BLaER1 (cell line): ENCODE data around the gene NDUFS2.

Source experiments
- H3K27ac ChIP-seq: shearing (Covaris generic); formaldehyde crosslinking; 2 replicates; pipeline ENCODE4 v1.8.1; 2022
- H3K27me3 ChIP-seq: shearing (Covaris generic); formaldehyde crosslinking; 2 replicates; pipeline ENCODE4 v1.8.1; 2022
- H3K36me3 ChIP-seq: shearing (Covaris generic); formaldehyde crosslinking; 2 replicates; pipeline ENCODE4 v1.8.1; 2022
- H3K4me1 ChIP-seq: shearing (Covaris generic); formaldehyde crosslinking; 2 replicates; pipeline ENCODE4 v1.8.1; 2022
- H3K4me2 ChIP-seq: shearing (Covaris generic); formaldehyde crosslinking; 2 replicates; pipeline ENCODE4 v1.8.1; 2022
- H3K4me3 ChIP-seq: shearing (Covaris generic); formaldehyde crosslinking; 2 replicates; pipeline ENCODE4 v1.8.1; 2022
- H3K9ac ChIP-seq: shearing (Covaris generic); formaldehyde crosslinking; 2 replicates; pipeline ENCODE4 v1.8.1; 2022
- H3K9me3 ChIP-seq: shearing (Covaris generic); formaldehyde crosslinking; 2 replicates; pipeline ENCODE4 v1.8.1; 2022
- H4K20me1 ChIP-seq: shearing (Covaris generic); formaldehyde crosslinking; 2 replicates; pipeline ENCODE4 v1.8.1; 2022
- Cebpa-rat ChIP-seq: shearing (Covaris generic); IDR thresholded peaks from 2 replicates; pipeline ENCODE4 v1.8.1; 2022

Gene NDUFS2

DNA sequence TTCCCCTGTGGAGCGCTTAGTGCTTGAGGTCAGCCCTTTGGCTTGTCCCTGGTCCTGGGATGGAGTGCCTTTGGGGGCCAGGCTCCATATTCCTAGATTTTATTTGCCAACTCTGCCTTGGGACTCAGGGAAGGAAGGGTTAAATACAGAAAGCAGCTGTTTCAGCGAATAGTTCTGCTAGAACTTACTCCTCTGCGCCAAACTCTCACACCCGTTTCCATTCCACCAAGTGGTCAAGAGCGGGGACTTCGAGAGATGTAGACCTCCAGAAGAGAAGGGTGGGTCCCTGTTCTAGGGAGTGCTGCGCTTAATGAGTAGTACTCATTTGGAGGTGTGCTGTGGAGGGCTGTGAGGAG, 23.0 kb downstream of the NDUFS2 start:
- Histone ChIP-seq H3K27me3 (peaks cover 13% of the 10 kb centered on the region), H3K4me2 (peak overlapping the region; percentile 50), H4K20me1 (no peaks in the 10 kb centered on the region), H3K4me1 (peaks cover 27% of the 10 kb centered on the region), H3K9ac (no peak overlapping the region), H3K27ac (no peak overlapping the region), H3K4me3 (no peak overlapping the region), H3K9me3 (no peaks in the 10 kb centered on the region), H3K36me3 (peaks cover 21% of the 10 kb centered on the region)
- no peak for TF ChIP-seq Cebpa-rat

- no peaks in the 10 kb centered on the region for H4K20me1 ChIP-seq
- no peak for TF ChIP-seq Cebpa-rat
- peak within 1 kb of the TSS; percentile 80 for H3K9ac ChIP-seq
- peak within 1 kb of the TSS; percentile 73 for H3K27ac ChIP-seq
- peaks cover 27% of the 10 kb centered on the region for H3K36me3 ChIP-seq
- H3K4me1 ChIP-seq, result peaks cover 27% of the 10 kb centered on the region
- H3K9me3 ChIP-seq, result no peaks in the 10 kb centered on the region
- H3K27me3 ChIP-seq, result peaks cover 7% of the 10 kb centered on the region
- peak within 1 kb of the TSS; percentile 78 for H3K4me3 ChIP-seq
- peak within 1 kb of the TSS; percentile 95 for H3K4me2 ChIP-seq
Observed at GRCh38 chr1:161225534-161226319, 23.6 kb downstream of the NDUFS2 start, which contains the start of gene TOMM40L. TSS of gene TOMM40L (plus strand) at chr1:161226060. CDS start at chr1:161226490, 430 bp downstream.

DNA sequence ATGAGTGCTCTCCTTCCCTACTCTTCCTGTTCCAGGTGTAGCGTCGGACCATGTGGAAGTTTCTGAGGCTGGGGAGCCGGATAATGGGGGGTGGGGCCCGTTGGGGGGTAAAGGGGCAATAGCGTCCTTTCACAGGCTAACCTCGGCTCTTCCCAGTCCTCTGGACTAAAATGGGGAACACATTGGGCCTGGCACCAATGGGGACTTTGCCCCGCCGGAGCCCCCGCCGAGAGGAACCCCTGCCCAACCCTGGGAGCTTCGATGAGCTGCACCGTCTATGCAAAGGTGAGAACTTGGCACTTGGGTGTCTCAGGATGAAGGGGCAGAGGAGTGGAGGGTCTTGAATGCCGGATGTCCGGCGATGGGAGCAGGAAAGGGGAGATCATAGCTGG, 24.1 kb downstream of the NDUFS2 start:
- Histone ChIP-seq H3K9me3 (no peaks in the 10 kb centered on the region), H3K4me2 (peak overlapping the region; percentile 95), H3K4me3 (peak overlapping the region; percentile 78), H3K9ac (peak overlapping the region; percentile 80), H3K36me3 (peaks cover 31% of the 10 kb centered on the region), H3K27me3 (peaks cover 7% of the 10 kb centered on the region), H3K4me1 (peaks cover 27% of the 10 kb centered on the region), H3K27ac (peak overlapping the region; percentile 73), H4K20me1 (no peaks in the 10 kb centered on the region)
- TF ChIP-seq Cebpa-rat, result no peak

DNA sequence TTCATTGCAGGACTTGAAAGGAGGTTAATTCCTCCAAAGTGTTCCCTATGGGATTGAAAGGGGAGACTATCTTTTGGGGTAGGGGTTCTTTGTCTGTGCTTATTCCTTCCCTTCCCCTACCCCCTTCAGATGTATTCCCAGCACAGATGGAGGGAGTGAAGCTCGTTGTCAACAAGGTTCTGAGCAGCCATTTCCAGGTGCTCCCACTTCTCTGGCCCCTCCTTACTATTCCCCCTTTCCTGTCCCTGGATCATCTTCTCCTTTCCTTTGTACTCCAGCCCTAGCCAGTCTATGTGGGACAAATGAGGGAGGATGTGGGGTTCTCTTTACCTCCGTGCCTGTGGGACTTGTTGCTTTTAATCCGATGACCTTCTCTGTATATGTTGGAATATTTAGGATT, 24.6 kb downstream of the NDUFS2 start:
- H3K9me3 ChIP-seq, result no peaks in the 10 kb centered on the region
- H3K4me1 ChIP-seq, result peaks cover 27% of the 10 kb centered on the region
- H3K27me3 ChIP-seq, result peaks cover 6% of the 10 kb centered on the region
- peak overlapping the region; percentile 73 for H3K27ac ChIP-seq
- peak overlapping the region; percentile 95 for H3K4me2 ChIP-seq
- peak overlapping the region; percentile 80 for H3K9ac ChIP-seq
- peaks cover 31% of the 10 kb centered on the region for H3K36me3 ChIP-seq
- H4K20me1 ChIP-seq, result no peaks in the 10 kb centered on the region
- H3K4me3 ChIP-seq, result peak overlapping the region; percentile 78
- TF ChIP-seq Cebpa-rat, result no peak

GRCh38 chr1:161227196-161227871, 25.2 kb downstream of the NDUFS2 start:
- peaks cover under 1% of the 10 kb centered on the region; the same call in 1 of the 2 replicates for H3K27me3 ChIP-seq
- peaks cover 31% of the 10 kb centered on the region for H3K36me3 ChIP-seq
- peak overlapping the region; percentile 78 for H3K4me3 ChIP-seq
- no peak for TF ChIP-seq Cebpa-rat
- no peaks in the 10 kb centered on the region for H3K9me3 ChIP-seq
- peaks cover 27% of the 10 kb centered on the region for H3K4me1 ChIP-seq
- peak overlapping the region; percentile 95 for H3K4me2 ChIP-seq
- no peaks in the 10 kb centered on the region for H4K20me1 ChIP-seq
- H3K27ac ChIP-seq, result peak overlapping the region; percentile 8; the same call in 1 of the 2 replicates
- H3K9ac ChIP-seq, result peak overlapping the region; percentile 80; the same call in 1 of the 2 replicates

GRCh38 chr1:161228032-161228431, 25.9 kb downstream of the NDUFS2 start:
- H3K36me3 ChIP-seq, result peaks cover 31% of the 10 kb centered on the region

DNA sequence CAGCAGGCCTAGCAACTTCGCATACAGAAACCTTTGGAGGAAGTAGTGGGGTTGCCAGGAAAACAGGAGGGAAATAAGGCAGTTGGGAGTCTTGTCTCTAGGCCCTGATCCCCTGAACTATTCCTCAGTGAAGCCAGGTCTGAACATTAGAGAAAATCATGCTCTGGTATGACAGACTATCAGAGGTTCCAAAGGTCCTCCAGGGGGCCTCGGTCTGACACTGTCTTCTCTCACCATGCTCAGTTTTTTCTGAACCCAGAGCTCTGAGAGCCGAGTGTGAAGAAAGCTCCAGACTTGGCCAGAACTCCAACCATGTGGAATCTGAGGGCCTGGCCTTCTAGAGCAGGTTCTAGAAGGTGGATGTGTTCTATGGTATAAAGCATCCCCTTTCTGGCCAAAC, 27.7 kb downstream of the NDUFS2 start:
- H3K36me3 ChIP-seq, result peaks cover 31% of the 10 kb centered on the region
- H3K9me3 ChIP-seq, result no peaks in the 10 kb centered on the region
- no peak overlapping the region for H3K9ac ChIP-seq
- no peaks in the 10 kb centered on the region for H3K27me3 ChIP-seq
- no peak overlapping the region for H3K4me2 ChIP-seq
- peaks cover 26% of the 10 kb centered on the region for H3K4me1 ChIP-seq
- H3K27ac ChIP-seq, result no peak overlapping the region
- TF ChIP-seq Cebpa-rat, result no peak
- no peaks in the 10 kb centered on the region for H4K20me1 ChIP-seq
- no peak overlapping the region for H3K4me3 ChIP-seq

More at GRCh38 chr1:161228032-161228431, 25.9 kb downstream of the NDUFS2 start:
- H3K4me1 ChIP-seq, result peaks cover 27% of the 10 kb centered on the region
- no peaks in the 10 kb centered on the region for H3K9me3 ChIP-seq
- no peaks in the 10 kb centered on the region for H4K20me1 ChIP-seq
- TF ChIP-seq Cebpa-rat, result no peak
- peak overlapping the region; percentile 8; the same call in 1 of the 2 replicates for H3K27ac ChIP-seq
- no peaks in the 10 kb centered on the region for H3K27me3 ChIP-seq
- peak overlapping the region; percentile 95 for H3K4me2 ChIP-seq
- 0 out of 2 replicates have a peak overlapping the region, but pooled peaks have one; percentile 78 for H3K4me3 ChIP-seq
- no peak overlapping the region for H3K9ac ChIP-seq

DNA sequence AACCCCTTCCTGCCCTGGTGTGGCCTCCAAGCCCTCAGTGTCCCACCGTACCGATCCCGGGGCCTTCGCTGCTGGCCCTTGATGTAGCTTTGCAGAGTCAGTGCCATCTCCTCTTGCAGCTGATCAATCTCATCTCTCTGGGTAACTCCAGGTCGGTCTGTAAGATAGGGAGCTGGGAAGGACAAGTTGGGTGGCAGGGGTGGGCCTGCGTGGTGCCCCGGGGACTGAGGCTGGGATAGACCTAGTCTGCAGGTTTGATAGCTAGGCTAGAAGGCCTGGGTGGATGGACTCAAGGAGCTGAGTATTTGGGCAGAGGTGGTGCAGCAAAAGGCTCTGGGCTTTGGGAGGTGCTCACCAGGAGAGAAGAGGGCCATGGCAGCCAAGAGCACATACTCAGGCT, 28.6 kb downstream of the NDUFS2 start:
- Histone ChIP-seq H4K20me1 (no peaks in the 10 kb centered on the region), H3K4me2 (no peak overlapping the region), H3K27me3 (no peaks in the 10 kb centered on the region), H3K9ac (no peak overlapping the region), H3K4me1 (peaks cover 21% of the 10 kb centered on the region), H3K9me3 (no peaks in the 10 kb centered on the region), H3K4me3 (no peak overlapping the region), H3K27ac (no peak overlapping the region), H3K36me3 (peaks cover 31% of the 10 kb centered on the region)
- no peak for TF ChIP-seq Cebpa-rat

GRCh38 chr1:161233102-161233501, 30.9 kb downstream of the NDUFS2 start:
- no peak for TF ChIP-seq Cebpa-rat
- Histone ChIP-seq H3K9ac (no peak overlapping the region), H3K4me2 (no peak overlapping the region), H3K4me3 (no peak overlapping the region), H3K27me3 (no peaks in the 10 kb centered on the region), H4K20me1 (no peaks in the 10 kb centered on the region), H3K9me3 (no peaks in the 10 kb centered on the region), H3K4me1 (peaks cover 1% of the 10 kb centered on the region), H3K36me3 (peaks cover 31% of the 10 kb centered on the region), H3K27ac (no peak overlapping the region)
